ENCODE measurements around the gene ZFYVE28.
A peak's percentile ranks its signal among the peaks of the same experiment; 100 is the strongest.

ZFYVE28 gene

GRCh38 chr4:2365054-2365912 is 53.2 kb downstream of the ZFYVE28 start:
- no peak for DNase-seq

- DNase-seq = no peak
Observed at GRCh38 chr4:2364654-2365053, 53.8 kb downstream of the ZFYVE28 start.

GRCh38 chr4:2363951-2364653 is 54.3 kb downstream of the ZFYVE28 start:
- no peak for DNase-seq

- no peak for DNase-seq
Observed at GRCh38 chr4:2363056-2363721, 55.3 kb downstream of the ZFYVE28 start.

GRCh38 chr4:2362266-2363055 is 56.0 kb downstream of the ZFYVE28 start:
- DNase-seq = no peak

GRCh38 chr4:2361366-2362265 is 56.8 kb downstream of the ZFYVE28 start:
- no peak for DNase-seq

- no peak for DNase-seq
Observed at GRCh38 chr4:2360396-2360730, 58.1 kb downstream of the ZFYVE28 start.

GRCh38 chr4:2359591-2360395 is 58.7 kb downstream of the ZFYVE28 start:
- no peak for DNase-seq

- no peak for DNase-seq
Observed at GRCh38 chr4:2357821-2358745, 60.4 kb downstream of the ZFYVE28 start.

GRCh38 chr4:2356123-2357069 is 62.0 kb downstream of the ZFYVE28 start:
- no peak for DNase-seq

GRCh38 chr4:2354760-2355159 is 63.7 kb downstream of the ZFYVE28 start:
- DNase-seq = peak; percentile 65

- DNase-seq = no peak
Observed at GRCh38 chr4:2354118-2354517, 64.3 kb downstream of the ZFYVE28 start.

GRCh38 chr4:2353222-2354107 is 65.0 kb downstream of the ZFYVE28 start:
- no peak for DNase-seq

- no peak for DNase-seq
Observed at GRCh38 chr4:2352729-2353221, 65.7 kb downstream of the ZFYVE28 start.

- DNase-seq = no peak
Observed at GRCh38 chr4:2352171-2352570, 66.3 kb downstream of the ZFYVE28 start.

- no peak for DNase-seq
Observed at GRCh38 chr4:2350982-2351381, 67.5 kb downstream of the ZFYVE28 start.

- DNase-seq = no peak
Observed at GRCh38 chr4:2348786-2349185, 69.7 kb downstream of the ZFYVE28 start.
